Peyer's patch (tissue), 4 donors: Measurements from ENCODE around the gene PNPT1.

Experiments used
- POLR2A ChIP-seq, 2 donors: fragments of 450-650 bp; IDR thresholded peaks; one replicate each; pipeline ENCODE4 v1.5.1; 2017; ENCODE audit warnings: antibody characterized with exemption in 2 of 2, mild to moderate bottlenecking in 2 of 2, moderate library complexity in 2 of 2
- TF ChIP-seq, protein P1 (sequence below), 6 experiments: fragments of 450-650 bp in 4 of 6; fragments of 200-600 bp in 2 of 6; sonication (generic) in 1 of 6; IDR thresholded peaks; one replicate each; pipeline ENCODE4 v1.5.1; 2017 to 2019; ENCODE audit warnings: antibody characterized with exemption in 6 of 6, mild to moderate bottlenecking in 3 of 6, moderate library complexity in 1 of 6

DNA sequence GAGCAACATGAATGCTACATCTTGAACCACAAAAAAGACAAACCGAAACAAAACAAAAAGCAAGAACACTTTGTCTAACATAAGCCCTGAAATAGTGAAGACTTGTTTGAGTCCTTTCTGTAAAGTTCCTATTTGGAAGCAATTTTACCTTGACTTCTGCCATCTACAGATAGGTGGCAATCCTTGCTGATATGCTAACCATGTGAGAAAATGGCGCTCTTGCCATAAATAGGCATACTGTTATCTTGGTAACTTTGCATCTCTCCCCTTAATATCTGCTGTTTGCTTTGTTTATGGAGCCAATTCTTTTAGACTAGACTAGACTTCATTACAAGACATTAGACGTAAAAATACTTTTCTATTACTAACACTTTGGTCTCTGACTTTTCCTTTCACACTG is 49.4 kb upstream of the PNPT1 start:
- TF ChIP-seq, protein P1, sequence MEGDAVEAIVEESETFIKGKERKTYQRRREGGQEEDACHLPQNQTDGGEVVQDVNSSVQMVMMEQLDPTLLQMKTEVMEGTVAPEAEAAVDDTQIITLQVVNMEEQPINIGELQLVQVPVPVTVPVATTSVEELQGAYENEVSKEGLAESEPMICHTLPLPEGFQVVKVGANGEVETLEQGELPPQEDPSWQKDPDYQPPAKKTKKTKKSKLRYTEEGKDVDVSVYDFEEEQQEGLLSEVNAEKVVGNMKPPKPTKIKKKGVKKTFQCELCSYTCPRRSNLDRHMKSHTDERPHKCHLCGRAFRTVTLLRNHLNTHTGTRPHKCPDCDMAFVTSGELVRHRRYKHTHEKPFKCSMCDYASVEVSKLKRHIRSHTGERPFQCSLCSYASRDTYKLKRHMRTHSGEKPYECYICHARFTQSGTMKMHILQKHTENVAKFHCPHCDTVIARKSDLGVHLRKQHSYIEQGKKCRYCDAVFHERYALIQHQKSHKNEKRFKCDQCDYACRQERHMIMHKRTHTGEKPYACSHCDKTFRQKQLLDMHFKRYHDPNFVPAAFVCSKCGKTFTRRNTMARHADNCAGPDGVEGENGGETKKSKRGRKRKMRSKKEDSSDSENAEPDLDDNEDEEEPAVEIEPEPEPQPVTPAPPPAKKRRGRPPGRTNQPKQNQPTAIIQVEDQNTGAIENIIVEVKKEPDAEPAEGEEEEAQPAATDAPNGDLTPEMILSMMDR (IDR thresholded peaks at IDR 0.05) = no peak
- no peak for TF ChIP-seq POLR2A (IDR thresholded peaks at IDR 0.05)
